IPS DF 4.7 (cell line): ENCODE results near the gene FBXO31.

Experiments
- DNase-seq: peaks from one replicate; pipeline ENCODE4 v3.0.0-alpha.2; 2013; ENCODE audit warnings: low spot score; ENCODE audit errors: extremely low read depth

The FBXO31 gene, protein sequence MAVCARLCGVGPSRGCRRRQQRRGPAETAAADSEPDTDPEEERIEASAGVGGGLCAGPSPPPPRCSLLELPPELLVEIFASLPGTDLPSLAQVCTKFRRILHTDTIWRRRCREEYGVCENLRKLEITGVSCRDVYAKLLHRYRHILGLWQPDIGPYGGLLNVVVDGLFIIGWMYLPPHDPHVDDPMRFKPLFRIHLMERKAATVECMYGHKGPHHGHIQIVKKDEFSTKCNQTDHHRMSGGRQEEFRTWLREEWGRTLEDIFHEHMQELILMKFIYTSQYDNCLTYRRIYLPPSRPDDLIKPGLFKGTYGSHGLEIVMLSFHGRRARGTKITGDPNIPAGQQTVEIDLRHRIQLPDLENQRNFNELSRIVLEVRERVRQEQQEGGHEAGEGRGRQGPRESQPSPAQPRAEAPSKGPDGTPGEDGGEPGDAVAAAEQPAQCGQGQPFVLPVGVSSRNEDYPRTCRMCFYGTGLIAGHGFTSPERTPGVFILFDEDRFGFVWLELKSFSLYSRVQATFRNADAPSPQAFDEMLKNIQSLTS

DNA sequence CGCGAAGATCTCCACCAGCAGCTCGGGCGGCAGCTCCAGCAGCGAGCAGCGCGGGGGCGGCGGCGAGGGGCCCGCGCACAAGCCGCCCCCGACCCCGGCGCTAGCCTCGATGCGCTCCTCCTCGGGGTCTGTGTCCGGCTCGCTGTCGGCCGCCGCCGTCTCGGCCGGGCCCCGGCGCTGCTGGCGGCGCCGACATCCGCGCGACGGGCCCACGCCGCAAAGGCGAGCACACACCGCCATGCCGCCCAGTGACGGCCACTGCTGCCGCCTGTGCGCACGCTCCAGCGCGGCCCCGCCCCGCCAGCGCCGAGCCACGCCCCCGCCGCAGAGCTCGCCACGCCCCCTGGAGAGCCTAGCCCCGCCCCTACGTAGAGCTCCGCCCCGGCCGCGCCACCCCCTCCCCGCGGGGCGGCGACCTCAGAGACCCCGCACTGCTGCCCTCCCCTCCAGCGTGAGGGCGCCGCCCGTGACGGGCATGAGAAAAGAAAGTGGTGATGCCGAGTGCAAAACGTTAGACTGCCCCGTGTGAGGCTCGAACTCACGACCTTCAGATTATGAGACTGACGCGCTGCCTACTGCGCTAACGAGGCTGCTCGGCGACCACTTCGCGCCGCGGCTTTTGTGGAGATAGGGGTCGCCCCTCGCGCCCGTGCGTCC lies at the start of gene FBXO31:
Gene FBXO31, minus strand, starts transcription at position 272 of the 657 bp plus-strand sequence. Its CDS starts 32 bp downstream, at position 240.
- DNase-seq = no peak

DNA sequence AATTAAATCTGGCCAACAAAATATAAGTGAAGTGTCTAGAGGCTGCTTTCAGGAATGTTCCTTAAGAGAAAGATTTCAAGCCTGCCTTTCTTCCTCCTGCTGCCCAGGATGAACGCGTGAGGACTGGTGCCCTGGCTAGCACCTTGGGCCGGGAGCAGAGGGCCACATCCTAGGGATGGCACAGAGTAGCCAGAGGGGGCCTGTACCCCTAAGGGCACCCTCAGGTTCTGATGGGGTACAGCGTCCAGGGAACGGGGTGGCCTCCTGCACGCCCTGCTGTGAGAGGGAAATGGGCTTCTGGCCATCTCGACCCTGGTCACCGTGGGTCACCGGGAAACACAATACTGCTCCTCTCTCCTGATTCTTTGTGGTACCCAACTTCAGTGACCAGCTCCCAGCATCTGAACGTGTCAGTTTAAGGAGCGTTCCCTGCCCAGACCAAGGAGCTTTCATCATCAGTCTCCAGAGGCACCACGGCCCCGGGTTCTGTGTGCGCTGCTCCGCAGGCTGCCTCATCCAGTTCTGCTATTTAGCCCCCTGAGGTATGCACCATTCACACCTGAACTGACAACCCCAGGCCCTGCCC lies 48.8 kb upstream of the FBXO31 start:
- DNase-seq = no peak

DNA sequence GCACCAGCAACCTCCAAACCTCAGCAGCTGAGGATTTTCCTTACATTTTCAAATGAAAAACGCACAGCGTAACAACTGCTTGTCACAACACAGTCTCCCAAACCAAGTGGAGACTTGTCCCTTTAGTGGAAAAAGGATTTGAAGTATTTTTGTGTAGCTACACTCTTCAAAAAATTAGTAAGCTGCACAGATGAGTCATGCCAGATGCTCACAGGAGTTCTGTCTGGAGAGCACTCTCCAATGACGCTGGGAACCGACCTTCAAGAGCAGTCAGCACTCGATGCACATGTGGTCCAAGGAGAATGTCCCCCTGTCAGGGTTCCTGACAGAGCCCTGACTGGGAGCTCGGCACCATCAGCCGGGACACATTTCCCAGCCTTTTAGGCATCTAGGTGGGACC lies 48.4 kb upstream of the FBXO31 start:
- no peak for DNase-seq

DNA sequence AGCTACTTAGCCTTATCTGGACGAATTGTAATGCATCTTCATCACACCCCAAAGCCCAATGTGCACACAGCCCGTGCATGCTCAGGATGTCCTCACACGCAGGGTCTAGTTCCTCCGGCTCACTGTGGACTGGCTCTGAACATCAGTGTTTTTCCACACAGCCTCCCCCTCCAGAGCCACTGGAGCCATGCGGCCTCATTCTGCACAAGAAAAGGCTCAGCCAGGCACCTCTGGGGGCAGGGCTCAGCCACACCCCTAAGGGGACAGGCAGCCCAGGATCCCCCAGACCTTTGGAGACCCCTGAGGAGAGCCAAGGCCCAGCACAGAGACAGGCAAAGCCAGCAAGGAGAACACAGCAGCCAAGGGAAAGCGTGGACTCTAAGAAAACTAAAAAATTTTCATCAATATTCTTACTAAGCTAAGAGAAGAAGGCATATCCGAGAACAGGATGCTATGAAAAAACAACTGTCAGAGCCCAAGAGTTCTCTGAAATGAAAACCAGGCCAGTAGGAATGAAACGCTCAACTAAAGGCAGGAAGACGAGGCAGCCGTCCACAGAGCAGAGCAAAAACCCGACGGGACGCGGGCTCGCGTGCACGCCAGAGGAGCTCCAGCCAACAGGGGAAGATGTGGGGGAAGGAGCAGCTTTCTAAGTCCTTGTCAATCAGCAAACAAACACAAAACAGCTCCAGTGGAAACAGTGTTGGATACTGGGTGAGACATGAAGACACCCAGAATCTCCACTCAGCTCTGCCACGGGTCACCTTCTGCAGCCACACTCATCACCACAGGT lies 43.0 kb upstream of the FBXO31 start:
- DNase-seq = no peak

DNA sequence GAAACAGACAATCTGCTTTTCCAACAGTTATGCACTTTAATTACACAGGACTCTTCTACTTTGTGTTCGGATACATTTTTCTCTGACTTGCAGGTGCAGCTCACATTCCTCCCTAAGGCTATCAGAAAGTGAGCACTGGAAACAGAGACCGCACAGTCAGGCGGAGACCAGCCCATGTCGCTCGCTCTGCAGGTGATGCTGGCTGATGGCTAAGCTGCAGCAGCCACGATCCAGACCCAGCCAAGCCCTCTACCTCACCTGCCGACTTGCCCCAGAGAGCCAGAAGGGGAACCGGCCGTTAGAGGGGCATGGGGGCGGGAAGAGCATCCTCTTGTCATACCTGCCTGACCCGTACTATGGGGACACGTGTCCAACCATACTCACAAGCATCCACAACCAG lies 42.4 kb upstream of the FBXO31 start:
- DNase-seq = no peak

DNA sequence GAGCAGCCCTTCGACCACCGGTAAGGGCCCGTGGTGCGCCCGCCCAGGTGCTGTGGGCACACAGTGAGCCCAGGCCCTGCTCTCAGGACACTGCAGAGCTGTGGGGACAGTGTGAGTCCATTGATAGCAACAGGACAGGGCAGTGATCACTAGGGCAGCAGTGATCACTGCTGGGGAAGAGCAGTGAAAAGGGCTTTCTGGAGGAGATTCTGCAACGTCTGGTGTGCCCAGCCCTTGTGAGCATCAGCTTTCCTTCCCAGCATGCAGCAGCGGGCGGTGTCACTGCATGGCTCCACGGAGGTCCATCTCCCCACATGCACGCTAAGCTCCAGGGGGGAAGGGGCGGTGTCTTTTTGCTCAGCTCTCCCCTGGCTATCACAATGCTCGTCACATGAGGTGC lies 40.7 kb upstream of the FBXO31 start:
- DNase-seq = no peak

DNA sequence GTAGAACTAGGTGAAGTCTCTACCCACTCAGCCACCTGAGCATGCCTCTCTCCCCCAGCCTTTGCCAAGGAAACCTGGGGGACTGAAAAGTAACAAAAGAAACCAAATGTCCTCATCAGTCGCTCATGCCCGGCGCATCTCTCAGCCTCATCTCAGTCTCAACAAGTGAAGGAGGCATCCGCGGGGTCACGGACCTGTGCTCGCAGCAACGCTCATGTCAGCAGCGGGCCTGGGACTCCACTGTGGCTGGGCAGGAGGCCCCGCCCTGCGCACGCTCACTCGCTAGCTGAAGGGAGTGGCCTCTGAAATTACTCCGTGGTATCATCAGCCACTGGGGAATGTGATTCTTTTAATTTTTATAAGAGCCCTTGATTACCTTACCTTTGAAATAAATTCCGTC lies 39.9 kb upstream of the FBXO31 start:
- DNase-seq = no peak

DNA sequence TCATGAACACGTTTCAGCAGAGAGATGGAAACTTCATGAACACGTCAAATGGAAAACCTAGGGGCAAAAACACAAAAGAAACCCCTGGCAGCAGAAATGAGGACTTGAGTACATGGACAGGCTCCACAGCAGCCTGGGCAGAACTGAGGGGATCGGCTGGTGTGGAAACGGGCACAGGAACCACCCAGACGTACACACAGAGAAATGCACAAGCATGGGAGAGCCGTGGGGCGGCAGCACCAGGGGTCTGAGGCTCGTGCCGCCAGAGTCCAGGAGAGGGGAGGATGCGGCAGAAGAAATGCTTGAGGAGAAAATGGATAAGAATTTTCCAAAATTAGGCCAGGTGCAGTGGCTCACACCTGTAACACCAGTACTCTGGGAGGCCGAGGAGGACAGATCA lies 38.5 kb upstream of the FBXO31 start:
- DNase-seq = no peak

DNA sequence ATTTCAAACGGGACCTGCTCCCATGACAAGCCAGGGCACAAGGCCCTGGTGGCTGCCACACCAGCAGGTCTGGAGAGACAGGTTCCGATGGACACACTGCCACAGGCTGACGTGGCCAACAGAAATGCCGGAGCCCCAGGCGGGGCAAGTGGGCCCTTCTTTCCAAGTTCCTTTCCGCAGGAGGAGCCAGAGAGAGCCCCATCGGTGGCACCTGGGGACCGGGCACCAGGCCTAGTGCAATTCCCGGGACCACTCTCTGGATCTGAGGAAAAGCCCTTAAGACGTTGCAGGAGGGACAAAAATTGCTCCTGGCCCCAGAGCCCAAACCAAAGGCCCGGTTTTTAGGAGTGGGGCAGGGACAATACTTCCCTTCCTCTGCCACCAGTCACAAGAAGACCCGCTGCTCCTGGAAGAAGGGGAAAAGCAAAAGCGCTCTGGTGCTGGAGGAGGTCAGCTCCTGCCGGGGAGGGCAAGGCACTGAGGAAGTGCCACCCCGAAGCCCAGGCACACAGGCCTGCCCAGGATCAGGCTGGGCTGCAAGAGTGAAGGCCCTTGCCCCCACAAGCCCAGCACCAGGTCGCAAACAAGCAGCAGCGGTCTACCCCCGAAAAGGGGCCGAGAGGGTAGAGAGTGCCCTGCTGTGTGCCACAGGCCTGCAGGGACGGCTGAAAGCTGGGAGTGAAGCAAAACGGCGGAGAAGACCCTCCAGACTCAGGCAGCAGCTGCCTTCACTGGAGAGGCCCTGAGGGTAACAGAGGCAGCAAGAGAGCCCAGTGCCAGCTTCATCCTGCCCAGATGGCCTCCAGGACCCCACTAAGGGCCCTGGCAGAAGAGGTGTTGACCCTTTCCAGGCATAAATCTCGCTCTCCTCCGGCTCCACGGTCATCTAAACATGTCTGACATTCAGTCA lies 37.7 kb upstream of the FBXO31 start:
- no peak for DNase-seq

DNA sequence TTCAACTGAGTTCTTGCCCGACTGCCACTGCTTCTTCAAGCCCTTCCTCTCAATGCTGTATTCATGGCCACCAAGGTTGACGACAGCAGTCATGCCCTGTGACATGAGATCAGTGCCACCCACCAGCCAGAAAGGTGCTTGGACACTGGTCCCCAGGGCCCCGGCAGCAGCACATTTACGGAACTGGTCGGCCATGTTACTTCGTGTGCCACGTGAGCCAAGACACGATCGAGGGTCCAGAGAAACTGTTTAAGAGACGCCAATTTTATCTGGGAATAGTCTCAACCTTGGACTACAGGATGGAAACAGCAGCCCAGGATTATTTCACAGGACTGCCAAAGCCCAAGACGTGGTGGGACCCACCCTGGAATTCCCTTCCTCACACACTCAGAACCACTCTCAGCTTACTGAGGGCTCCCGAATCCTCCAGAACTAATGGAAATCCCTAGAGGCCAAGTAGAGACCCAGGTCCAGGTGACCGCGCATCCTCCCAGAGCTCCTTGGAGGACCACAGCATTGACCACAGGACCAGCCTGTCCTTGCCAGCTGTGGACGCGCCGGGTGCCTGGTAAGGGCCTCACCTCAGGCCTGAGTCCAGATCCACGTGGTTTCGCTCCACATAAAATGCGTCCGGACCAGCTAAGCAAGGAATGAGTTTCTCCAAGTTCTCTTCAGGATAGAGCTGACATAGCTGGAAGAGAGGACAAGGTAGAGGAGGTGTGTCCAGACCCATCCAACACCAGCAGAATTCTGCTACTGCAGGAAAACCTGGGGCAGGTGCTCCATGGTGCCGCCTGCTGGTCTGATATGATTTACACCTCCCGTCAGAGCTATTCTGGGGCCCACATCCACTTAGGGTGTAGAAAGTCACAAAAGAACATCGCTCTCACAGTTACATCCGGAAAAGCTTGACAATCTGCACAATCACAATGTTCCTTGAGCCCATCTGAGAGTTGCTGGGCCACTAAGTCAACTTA lies 36.7 kb upstream of the FBXO31 start:
- DNase-seq = no peak

DNA sequence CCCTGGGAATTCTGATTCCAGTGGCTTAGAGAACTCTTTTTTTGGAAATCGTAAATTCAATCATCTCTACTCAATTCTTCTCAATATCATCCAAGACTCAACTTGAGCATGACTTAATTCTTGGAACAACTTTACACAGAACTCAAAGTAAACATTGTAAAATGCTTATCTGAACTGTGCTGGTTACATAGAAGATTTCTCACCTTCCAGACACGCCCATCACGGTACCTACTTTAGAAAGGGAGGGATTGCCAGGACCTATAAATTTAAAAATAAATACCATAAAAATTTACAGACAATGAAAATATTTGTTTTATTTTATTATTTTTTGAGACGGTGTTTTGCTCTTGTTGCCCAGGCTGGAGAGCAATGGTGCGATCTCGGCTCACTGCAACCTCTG lies 35.1 kb upstream of the FBXO31 start:
- DNase-seq = no peak

DNA sequence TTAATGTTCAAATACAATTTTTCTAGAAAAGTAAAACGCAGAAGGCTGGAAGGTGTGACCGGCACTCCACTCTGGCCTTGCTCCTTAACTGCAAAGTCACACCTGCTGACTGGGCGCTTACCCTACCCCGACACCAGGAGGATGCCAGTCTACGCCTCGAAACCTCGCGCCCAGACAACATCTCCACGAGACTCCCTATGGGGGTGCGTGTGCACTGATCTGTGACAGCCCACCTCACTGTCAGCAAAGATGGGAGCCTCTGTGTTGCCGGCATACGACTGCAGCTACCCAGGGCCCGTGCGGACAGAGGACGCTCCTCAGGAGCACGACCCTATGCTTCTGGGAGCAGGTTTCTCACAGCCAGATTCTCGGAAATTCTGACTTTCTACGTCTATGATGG lies 34.6 kb upstream of the FBXO31 start:
- DNase-seq = no peak

DNA sequence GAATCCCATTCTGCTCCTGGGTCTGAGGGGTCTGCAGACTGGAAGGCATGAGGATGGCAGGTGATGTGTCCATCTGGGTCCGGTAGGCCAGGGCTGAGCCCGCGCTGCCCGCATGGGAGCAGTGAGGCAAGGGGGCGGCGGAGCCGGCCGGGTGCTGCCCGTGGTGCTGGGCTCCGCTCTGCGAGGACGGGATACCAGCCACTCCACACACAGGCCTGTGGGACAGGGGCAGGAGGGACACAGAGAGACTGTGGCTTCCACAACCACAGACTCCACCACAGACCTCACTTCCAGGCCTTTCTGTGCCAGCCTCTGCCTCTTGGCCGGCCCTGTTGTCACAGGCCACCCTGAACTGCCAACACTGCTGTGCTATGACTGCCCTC lies 33.9 kb upstream of the FBXO31 start:
- no peak for DNase-seq

DNA sequence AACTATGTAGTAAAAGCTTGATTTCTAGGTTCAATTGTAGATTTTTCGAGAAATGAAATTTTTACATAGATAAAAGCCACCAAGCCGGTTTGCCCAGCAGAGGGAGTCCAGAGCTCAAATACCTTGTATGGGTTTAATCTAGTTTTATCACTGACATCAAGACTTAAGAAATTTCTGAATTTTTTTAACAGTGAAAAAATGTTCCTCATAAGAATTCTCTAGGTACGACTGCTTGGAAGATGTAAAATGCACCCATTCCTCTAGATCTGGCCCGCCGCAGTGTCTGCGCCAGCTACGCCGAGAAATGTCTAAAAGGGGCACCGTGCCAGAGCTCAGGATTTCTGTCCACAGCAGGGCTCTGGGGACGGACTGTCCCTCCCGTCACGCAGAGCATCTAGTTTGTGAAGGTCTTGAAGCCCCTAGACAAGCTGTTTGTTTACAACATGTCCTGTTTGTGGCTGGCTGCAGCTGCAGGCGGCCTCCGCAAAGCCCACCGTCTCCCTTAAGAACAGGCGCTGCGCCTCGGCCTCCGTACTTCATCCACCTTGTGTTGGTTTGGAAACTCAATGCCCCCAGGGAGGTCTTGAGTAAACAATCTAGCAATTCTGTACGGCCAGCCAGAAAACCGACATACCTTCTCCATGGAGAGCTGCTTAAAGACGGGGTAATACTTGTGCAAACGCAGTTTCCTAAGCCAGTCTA lies 33.4 kb upstream of the FBXO31 start:
- DNase-seq = no peak

DNA sequence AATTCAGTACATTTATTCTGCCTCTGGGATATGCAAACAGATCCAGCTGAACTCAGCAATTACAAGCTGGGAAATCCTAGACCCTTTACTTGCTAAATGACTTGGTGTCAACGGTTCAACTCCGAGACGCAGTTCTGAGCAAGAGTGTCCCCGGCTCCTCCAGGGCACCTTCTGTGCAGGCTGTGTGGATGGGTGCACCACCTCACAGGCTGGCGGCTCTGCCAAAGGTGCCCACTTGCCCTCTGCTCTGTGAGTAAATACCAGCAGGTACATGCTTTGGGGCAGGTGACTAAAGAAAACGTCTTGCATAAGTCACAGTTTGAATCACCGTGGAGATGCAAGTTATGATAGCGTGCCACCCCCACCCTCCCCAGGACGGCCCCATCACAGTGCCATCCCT lies 31.9 kb upstream of the FBXO31 start:
- no peak for DNase-seq

DNA sequence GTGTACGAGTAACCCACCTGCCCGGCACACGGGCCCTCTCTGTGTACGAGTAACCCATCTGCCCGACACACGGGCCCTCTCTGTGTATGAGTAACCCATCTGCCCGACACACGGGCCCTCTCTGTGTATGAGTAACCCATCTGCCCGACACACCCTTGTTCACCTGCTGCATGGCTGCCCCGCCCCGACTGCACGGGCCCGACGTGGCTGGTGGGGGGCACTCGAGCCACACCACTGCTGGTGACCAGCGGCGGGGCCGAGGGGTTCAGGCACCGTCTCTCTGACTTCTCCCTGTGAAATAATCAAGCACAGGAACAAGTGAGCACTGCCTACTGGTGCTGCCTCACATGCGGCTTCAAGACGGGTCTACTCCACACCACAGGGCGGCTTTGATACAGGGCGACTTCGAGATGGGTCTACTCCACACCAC lies 30.7 kb upstream of the FBXO31 start:
- DNase-seq = no peak

DNA sequence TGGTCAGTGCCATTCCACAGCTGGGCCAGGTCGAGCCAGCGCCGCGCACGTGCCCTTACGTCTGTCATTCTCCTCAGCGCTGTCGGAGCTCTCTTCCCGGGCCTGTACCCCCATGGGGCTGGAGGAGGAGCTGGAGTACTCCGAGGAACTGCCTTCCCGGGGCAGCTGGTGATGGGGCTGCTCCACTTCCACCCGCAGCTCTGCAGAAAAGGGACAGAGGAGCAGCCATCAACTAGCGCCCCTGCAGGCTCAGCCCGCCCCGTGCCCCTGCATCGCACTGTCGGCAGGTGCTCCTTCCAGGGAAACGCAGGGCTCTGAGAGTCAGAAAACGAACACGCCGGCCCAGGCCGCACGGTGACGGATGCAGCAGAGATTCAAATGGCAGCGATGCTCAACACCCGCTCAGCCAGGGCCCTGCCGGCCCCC lies 29.4 kb upstream of the FBXO31 start:
- DNase-seq = no peak

DNA sequence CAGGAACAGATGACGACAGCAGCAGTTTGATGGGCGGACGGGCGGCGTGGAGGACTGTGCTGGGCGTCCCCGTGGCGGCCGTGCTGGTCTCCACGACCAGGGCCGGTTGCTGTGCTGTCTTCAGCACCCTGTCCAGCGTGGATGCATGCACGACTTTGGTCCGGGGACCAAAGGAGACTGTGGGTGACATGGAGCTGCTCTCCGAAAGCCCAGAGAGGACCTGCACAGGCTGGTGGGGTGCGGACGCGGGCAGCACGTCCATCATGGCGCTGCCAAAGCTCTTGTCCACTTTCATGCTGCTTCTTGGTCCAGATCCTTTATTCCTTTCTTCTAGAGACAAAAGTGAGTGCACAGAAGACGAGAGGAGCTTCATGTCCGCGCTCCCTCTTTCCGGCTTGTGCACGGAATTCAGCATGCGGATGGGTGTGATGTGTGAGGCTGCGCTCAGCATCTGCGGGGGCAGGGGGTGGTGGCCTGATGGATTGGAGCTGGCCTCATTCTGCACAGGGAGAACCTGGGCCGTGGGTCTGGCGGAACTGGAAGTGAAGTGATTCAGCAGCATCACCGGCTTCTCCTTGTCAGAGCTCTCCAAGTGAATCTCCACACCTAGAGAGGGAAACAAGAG lies 28.9 kb upstream of the FBXO31 start:
- DNase-seq = no peak
